ENCODE measurements around the gene CCDC39.

- TF ChIP-seq CTCF (optimal IDR thresholded peaks at IDR 0.05 in 1 of 3, IDR thresholded peaks at IDR 0.05 in 1 of 3, conservative IDR thresholded peaks at IDR 0.05 in 1 of 3; ENCODE audit: extremely low read depth in 1 of 3, insufficient read depth in 2 of 3, low read length in 3 of 3) (no peak), EZH2 (IDR thresholded peaks at IDR 0.05; ENCODE audit: low read length) (no peak)
Measured at GRCh38 chr3:180694321-180694720, 15.0 kb upstream of the CCDC39 start.

Measured in keratinocyte (primary cell).